ENCODE measurements around the gene ADAM11. TPM values are rescaled to one million over a fixed set of nuclear protein-coding genes. Genes with fewer than 3 reads are reported as not detected.
A peak's percentile ranks its signal among the peaks of the same experiment; 100 is the strongest.

Gene ADAM11
- total and polyA plus RNA-seq, 2 of the 13 experiments (the other 11 are each of a cell fraction or from before 2014, with no cell fraction given) = 0.38 to 0.91 TPM

GRCh38 chr17:44779211-44780025 is 20.6 kb downstream of the ADAM11 start (continued):
- TF ChIP-seq, protein P1, sequence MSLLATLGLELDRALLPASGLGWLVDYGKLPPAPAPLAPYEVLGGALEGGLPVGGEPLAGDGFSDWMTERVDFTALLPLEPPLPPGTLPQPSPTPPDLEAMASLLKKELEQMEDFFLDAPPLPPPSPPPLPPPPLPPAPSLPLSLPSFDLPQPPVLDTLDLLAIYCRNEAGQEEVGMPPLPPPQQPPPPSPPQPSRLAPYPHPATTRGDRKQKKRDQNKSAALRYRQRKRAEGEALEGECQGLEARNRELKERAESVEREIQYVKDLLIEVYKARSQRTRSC (CRISPR knock-in tag; IDR thresholded peaks at IDR 0.05; ENCODE audit: low read depth) = 0 out of 2 replicates have a peak, but pooled peaks have one; percentile 64
- TF ChIP-seq NBN (conservative IDR thresholded peaks at IDR 0.05) (no peak), ZFYVE20 (CRISPR knock-in tag; IDR thresholded peaks at IDR 0.05; ENCODE audit: borderline replicate concordance, low read depth) (no peak), MATR3 (CRISPR knock-in tag; IDR thresholded peaks at IDR 0.05) (no peak), NFATC3 (CRISPR knock-in tag; IDR thresholded peaks at IDR 0.05) (no peak), TAF15 (IDR thresholded peaks at IDR 0.05; ENCODE audit: low read depth, low read length, poor library complexity, severe bottlenecking) (no peak), MAFK (conservative IDR thresholded peaks at IDR 0.05 in 1 of 2, IDR thresholded peaks at IDR 0.05 in 1 of 2; ENCODE audit: low read length in 2 of 2) (no peak), ZNF510 (CRISPR knock-in tag; IDR thresholded peaks at IDR 0.05; ENCODE audit: low read depth) (no peak), ZNF512B (CRISPR knock-in tag; IDR thresholded peaks at IDR 0.05; ENCODE audit: borderline replicate concordance) (no peak)
- TF ChIP-seq, protein P2, sequence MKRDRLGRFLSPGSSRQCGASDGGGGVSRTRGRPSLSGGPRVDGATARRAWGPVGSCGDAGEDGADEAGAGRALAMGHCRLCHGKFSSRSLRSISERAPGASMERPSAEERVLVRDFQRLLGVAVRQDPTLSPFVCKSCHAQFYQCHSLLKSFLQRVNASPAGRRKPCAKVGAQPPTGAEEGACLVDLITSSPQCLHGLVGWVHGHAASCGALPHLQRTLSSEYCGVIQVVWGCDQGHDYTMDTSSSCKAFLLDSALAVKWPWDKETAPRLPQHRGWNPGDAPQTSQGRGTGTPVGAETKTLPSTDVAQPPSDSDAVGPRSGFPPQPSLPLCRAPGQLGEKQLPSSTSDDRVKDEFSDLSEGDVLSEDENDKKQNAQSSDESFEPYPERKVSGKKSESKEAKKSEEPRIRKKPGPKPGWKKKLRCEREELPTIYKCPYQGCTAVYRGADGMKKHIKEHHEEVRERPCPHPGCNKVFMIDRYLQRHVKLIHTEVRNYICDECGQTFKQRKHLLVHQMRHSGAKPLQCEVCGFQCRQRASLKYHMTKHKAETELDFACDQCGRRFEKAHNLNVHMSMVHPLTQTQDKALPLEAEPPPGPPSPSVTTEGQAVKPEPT (CRISPR knock-in tag; IDR thresholded peaks at IDR 0.05; ENCODE audit: low read depth) = peak; percentile 69; the same call in 1 of the 2 replicates
- TF ChIP-seq, protein P3, sequence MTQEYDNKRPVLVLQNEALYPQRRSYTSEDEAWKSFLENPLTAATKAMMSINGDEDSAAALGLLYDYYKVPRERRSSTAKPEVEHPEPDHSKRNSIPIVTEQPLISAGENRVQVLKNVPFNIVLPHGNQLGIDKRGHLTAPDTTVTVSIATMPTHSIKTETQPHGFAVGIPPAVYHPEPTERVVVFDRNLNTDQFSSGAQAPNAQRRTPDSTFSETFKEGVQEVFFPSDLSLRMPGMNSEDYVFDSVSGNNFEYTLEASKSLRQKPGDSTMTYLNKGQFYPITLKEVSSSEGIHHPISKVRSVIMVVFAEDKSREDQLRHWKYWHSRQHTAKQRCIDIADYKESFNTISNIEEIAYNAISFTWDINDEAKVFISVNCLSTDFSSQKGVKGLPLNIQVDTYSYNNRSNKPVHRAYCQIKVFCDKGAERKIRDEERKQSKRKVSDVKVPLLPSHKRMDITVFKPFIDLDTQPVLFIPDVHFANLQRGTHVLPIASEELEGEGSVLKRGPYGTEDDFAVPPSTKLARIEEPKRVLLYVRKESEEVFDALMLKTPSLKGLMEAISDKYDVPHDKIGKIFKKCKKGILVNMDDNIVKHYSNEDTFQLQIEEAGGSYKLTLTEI (CRISPR knock-in tag; conservative IDR thresholded peaks at IDR 0.05) = no peak
- TF ChIP-seq, protein P4, sequence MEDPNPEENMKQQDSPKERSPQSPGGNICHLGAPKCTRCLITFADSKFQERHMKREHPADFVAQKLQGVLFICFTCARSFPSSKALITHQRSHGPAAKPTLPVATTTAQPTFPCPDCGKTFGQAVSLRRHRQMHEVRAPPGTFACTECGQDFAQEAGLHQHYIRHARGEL (CRISPR knock-in tag; IDR thresholded peaks at IDR 0.05) = peak; percentile 74; the same call in 1 of the 2 replicates
